ENCODE data around the gene LCP1.

Gene LCP1

DNA sequence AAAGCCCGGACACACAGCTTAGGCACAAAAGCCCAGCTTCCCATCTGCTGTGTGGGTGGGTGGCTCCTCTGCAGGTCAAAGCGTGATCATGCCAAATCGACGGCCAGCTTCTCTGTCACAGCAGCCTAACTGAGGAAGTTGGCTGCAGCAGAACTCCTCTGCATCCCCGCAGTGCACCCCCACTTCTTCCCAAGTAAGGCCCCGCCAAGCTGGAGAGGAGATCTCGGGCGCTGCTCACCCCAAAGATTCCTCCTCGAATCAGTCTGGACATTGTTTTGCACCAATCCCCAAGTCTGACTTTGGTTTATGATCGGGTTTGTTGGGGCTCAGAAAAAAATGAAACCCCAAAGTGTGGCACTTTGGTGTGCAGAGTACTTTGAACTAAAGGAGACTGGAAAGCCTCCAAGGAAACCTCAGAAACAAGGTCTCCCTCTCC is 57.4 kb downstream of the LCP1 start:
- Mint-ChIP-seq H3K4me1 (peaks cover 19% of the 10 kb centered on the region), H3K27ac (peak overlapping the region; percentile 95), H3K9me3 (no peaks in the 10 kb centered on the region), H3K27me3 (no peaks in the 10 kb centered on the region), H3K4me3 (no peak overlapping the region), H3K36me3 (peaks cover 12% of the 10 kb centered on the region)
- ATAC-seq (ENCODE audit: low read depth) (peak; percentile 43), DNase-seq (ENCODE audit: low spot score in 2 of 2) (no peak)

- H3K27ac Mint-ChIP-seq = no peak overlapping the region
- DNase-seq (ENCODE audit: low spot score in 2 of 2) (no peak), ATAC-seq (ENCODE audit: low read depth) (no peak)
- no peaks in the 10 kb centered on the region for H3K27me3 Mint-ChIP-seq
- H3K4me1 Mint-ChIP-seq = peaks cover 19% of the 10 kb centered on the region
- peaks cover 6% of the 10 kb centered on the region for H3K36me3 Mint-ChIP-seq
- H3K9me3 Mint-ChIP-seq = no peaks in the 10 kb centered on the region
- H3K4me3 Mint-ChIP-seq = no peak overlapping the region
Observed at GRCh38 chr13:46122304-46122703, 59.7 kb downstream of the LCP1 start.

GRCh38 chr13:46121597-46122163 is 60.3 kb downstream of the LCP1 start:
- H3K27me3 Mint-ChIP-seq = no peaks in the 10 kb centered on the region
- ATAC-seq (ENCODE audit: low read depth) (no peak), DNase-seq (ENCODE audit: low spot score in 2 of 2) (no peak)
- H3K4me1 Mint-ChIP-seq = peaks cover 19% of the 10 kb centered on the region
- no peak overlapping the region for H3K4me3 Mint-ChIP-seq
- H3K9me3 Mint-ChIP-seq = no peaks in the 10 kb centered on the region
- no peak overlapping the region for H3K27ac Mint-ChIP-seq
- peaks cover 3% of the 10 kb centered on the region for H3K36me3 Mint-ChIP-seq

- ATAC-seq (ENCODE audit: low read depth) (no peak), DNase-seq (ENCODE audit: low spot score in 2 of 2) (no peak)
- Mint-ChIP-seq H3K9me3 (peaks cover 2% of the 10 kb centered on the region), H3K27me3 (no peaks in the 10 kb centered on the region), H3K4me1 (peaks cover 21% of the 10 kb centered on the region), H3K27ac (no peak overlapping the region), H3K4me3 (no peak overlapping the region), H3K36me3 (peaks cover 2% of the 10 kb centered on the region)
Observed at GRCh38 chr13:46121033-46121432, 60.9 kb downstream of the LCP1 start.

GRCh38 chr13:46119883-46120614 is 61.9 kb downstream of the LCP1 start:
- H3K27ac Mint-ChIP-seq = no peak overlapping the region
- peaks cover 14% of the 10 kb centered on the region for H3K4me1 Mint-ChIP-seq
- DNase-seq (ENCODE audit: low spot score in 2 of 2) = no peak
- no peaks in the 10 kb centered on the region for H3K36me3 Mint-ChIP-seq
- H3K4me3 Mint-ChIP-seq = no peak overlapping the region
- peaks cover 2% of the 10 kb centered on the region for H3K9me3 Mint-ChIP-seq
- no peaks in the 10 kb centered on the region for H3K27me3 Mint-ChIP-seq
- no peak for ATAC-seq (ENCODE audit: low read depth)

DNA sequence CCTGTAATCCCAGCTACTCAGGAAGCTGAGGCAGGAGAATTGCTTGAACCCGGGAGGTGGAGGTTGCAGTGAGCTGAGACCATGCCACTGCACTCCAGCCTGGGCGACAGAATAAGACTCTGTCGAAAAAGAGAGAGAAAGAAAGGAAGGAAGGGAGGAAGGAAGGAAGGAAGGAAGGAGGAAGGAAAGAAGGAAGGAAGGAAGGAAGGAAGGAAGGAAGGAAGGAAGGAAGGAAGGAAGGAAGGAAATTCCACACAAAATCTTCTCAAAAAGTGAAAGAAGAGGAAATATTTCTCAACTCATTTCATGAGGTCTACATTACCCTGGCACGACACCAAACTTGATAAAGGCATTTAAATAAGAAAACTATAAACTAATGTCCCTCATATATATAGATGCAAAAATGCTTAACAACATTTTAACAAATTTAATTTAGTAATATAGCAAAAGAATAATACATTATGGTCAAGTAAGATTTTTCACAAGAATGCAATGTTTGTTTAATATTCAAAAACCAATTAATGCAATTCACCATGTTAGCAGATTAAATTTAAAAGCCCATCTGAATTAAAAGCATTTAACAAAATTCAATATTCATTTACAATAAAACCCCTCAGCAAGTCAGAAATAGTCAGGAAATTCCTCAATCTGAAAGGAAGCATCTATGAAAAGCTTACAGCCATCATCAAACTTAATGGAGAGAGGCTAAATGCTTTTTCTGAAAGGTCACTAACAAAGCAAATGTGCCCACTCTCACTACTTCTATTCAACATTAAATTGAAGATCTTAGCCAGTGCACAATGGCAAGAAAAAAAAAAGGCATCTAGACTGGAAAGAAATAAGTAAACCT is 65.1 kb downstream of the LCP1 start:
- Mint-ChIP-seq H3K9me3 (peaks cover 2% of the 10 kb centered on the region), H3K4me1 (peaks cover 2% of the 10 kb centered on the region), H3K4me3 (no peak overlapping the region), H3K27ac (no peak overlapping the region), H3K36me3 (no peaks in the 10 kb centered on the region), H3K27me3 (peaks cover 5% of the 10 kb centered on the region)
- no peak for DNase-seq (ENCODE audit: low spot score in 2 of 2)
- ATAC-seq (ENCODE audit: low read depth) = no peak

- no peaks in the 10 kb centered on the region for H3K36me3 Mint-ChIP-seq
- no peak overlapping the region for H3K27ac Mint-ChIP-seq
- DNase-seq (ENCODE audit: low spot score in 2 of 2) = no peak
- peaks cover 2% of the 10 kb centered on the region for H3K4me1 Mint-ChIP-seq
- peaks cover 2% of the 10 kb centered on the region for H3K9me3 Mint-ChIP-seq
- no peak for ATAC-seq (ENCODE audit: low read depth)
- no peak overlapping the region for H3K4me3 Mint-ChIP-seq
- H3K27me3 Mint-ChIP-seq = peaks cover 10% of the 10 kb centered on the region
Observed at GRCh38 chr13:46114613-46115012, 67.4 kb downstream of the LCP1 start.

- DNase-seq (ENCODE audit: low spot score in 2 of 2) = no peak
- peaks cover 12% of the 10 kb centered on the region for H3K27me3 Mint-ChIP-seq
Observed at GRCh38 chr13:46113596-46113995, 68.4 kb downstream of the LCP1 start.

DNA sequence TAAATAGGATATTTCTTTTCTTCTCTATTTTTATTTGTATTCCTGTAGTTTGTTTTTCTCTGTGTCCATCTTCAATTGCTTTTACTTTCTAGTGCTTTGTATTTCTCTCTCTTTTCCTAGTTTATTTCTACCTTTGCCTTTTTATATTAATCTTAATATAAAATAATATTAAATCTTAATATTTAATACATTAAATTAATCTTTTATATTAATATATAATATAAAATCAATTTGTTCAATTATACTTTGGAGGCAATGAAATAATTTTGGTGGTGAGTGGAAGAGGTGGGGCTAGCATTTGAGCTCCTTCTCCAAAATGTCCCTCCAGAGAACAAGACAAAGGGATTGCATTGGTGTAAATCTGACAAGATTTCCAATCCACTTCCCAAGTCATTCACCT is 70.8 kb downstream of the LCP1 start:
- Mint-ChIP-seq H3K9me3 (no peaks in the 10 kb centered on the region), H3K36me3 (no peaks in the 10 kb centered on the region)

More at GRCh38 chr13:46113596-46113995, 68.4 kb downstream of the LCP1 start:
- no peak for ATAC-seq (ENCODE audit: low read depth)
- Mint-ChIP-seq H3K4me1 (peaks cover 2% of the 10 kb centered on the region), H3K27ac (no peak overlapping the region), H3K4me3 (no peak overlapping the region), H3K36me3 (no peaks in the 10 kb centered on the region), H3K9me3 (peaks cover 2% of the 10 kb centered on the region)

DNA sequence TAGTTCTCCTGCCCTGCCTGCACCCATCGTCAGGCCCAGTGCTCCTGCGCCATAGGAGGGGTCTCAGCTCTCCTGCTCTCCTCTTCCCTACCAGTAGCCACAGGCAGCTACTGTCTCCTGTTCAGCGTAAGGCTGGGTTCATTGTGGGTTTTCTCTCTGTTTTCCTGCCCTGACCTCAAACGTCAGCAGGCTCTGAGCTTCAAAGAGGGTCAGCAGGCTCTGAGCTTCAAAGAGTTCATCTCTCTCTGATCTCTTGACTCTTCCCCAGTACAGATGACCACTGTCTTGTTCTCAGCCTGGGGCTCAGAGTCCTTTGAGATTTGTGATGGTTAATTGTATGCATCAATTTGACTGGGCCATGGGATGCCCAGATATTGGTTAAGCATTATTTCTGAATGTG is 72.5 kb downstream of the LCP1 start:
- peaks cover 16% of the 10 kb centered on the region for H3K27me3 Mint-ChIP-seq
- H3K4me3 Mint-ChIP-seq = no peak overlapping the region
- peaks cover 4% of the 10 kb centered on the region for H3K4me1 Mint-ChIP-seq
- ATAC-seq (ENCODE audit: low read depth) (no peak), DNase-seq (ENCODE audit: low spot score in 2 of 2) (no peak)
- no peak overlapping the region for H3K27ac Mint-ChIP-seq
- no peaks in the 10 kb centered on the region for H3K9me3 Mint-ChIP-seq
- no peaks in the 10 kb centered on the region for H3K36me3 Mint-ChIP-seq

More for the DNA sequence above, 70.8 kb downstream of the LCP1 start:
- peaks cover 16% of the 10 kb centered on the region for H3K27me3 Mint-ChIP-seq
- peaks cover 4% of the 10 kb centered on the region for H3K4me1 Mint-ChIP-seq
- no peak overlapping the region for H3K27ac Mint-ChIP-seq
- ATAC-seq (ENCODE audit: low read depth) (no peak), DNase-seq (ENCODE audit: low spot score in 2 of 2) (no peak)
- H3K4me3 Mint-ChIP-seq = no peak overlapping the region

GRCh38 chr13:46106839-46107371 is 75.1 kb downstream of the LCP1 start:
- peak; percentile 42 for ATAC-seq (ENCODE audit: low read depth)
- H3K4me1 Mint-ChIP-seq = peaks cover 7% of the 10 kb centered on the region
- no peaks in the 10 kb centered on the region for H3K36me3 Mint-ChIP-seq
- H3K9me3 Mint-ChIP-seq = peaks cover 2% of the 10 kb centered on the region
- no peak overlapping the region for H3K27ac Mint-ChIP-seq
- H3K4me3 Mint-ChIP-seq = no peak overlapping the region
- H3K27me3 Mint-ChIP-seq = peaks cover 11% of the 10 kb centered on the region
- no peak for DNase-seq (ENCODE audit: low spot score in 2 of 2)

GRCh38 chr13:46104868-46105267 is 77.1 kb downstream of the LCP1 start, which contains the start of gene CPB2:
Gene CPB2, minus strand, starts transcription at chr13:46105033. Its CDS starts 24 bp downstream, at chr13:46105009.
- ATAC-seq (ENCODE audit: low read depth) (no peak), DNase-seq (ENCODE audit: low spot score in 2 of 2) (no peak)
- Mint-ChIP-seq H3K36me3 (no peaks in the 10 kb centered on the region), H3K9me3 (peaks cover 2% of the 10 kb centered on the region), H3K4me3 (no peak within 1 kb of the TSS), H3K27me3 (peaks cover 6% of the 10 kb centered on the region), H3K4me1 (peaks cover 9% of the 10 kb centered on the region), H3K27ac (no peak within 1 kb of the TSS)

DNA sequence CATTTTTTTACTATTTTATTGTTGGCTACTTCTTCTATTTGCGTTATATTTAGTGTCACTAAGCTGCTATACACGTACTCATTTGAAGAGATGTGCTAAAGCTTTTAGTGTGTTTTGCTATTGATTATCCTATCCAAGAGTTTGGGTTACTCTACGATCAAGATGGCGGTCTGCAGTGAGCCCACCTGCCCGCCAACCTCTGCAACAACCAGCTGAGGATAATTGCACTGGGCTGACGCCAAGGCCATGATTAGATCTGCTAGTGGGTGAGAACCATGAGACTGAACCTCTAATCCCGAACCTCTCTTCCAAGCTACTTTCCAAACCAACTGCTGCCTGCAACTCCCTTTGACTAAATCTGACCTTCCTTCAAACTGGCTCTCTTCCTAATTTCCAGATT is 78.9 kb downstream of the LCP1 start:
- Mint-ChIP-seq H3K9me3 (peaks cover 2% of the 10 kb centered on the region), H3K27me3 (peaks cover 4% of the 10 kb centered on the region)
- no peak for ATAC-seq (ENCODE audit: low read depth)

GRCh38 chr13:46102255-46102605 is 79.7 kb downstream of the LCP1 start:
- peaks cover 9% of the 10 kb centered on the region for H3K4me1 Mint-ChIP-seq
- H3K9me3 Mint-ChIP-seq = peaks cover 2% of the 10 kb centered on the region
- ATAC-seq (ENCODE audit: low read depth) (no peak), DNase-seq (ENCODE audit: low spot score in 2 of 2) (no peak)
- peak overlapping the region; percentile 45 for H3K27ac Mint-ChIP-seq
- H3K4me3 Mint-ChIP-seq = no peak overlapping the region
- H3K36me3 Mint-ChIP-seq = no peaks in the 10 kb centered on the region
- H3K27me3 Mint-ChIP-seq = peaks cover under 1% of the 10 kb centered on the region

More for the DNA sequence above, 78.9 kb downstream of the LCP1 start:
- Mint-ChIP-seq H3K27ac (no peak overlapping the region), H3K4me3 (no peak overlapping the region), H3K36me3 (no peaks in the 10 kb centered on the region), H3K4me1 (peaks cover 9% of the 10 kb centered on the region)
- no peak for DNase-seq (ENCODE audit: low spot score in 2 of 2)

Data from memory B cell (primary cell).